GM04504 (cell line): ENCODE measurements around the gene EEF1E1.
"Not testable (repeated sequence)": the region's sequence is repeated elsewhere in the genome, so short reads cannot be mapped to it uniquely, and the experiment has no call there.

Experiments used
- DNase-seq: peaks from one replicate; pipeline ENCODE4 v3.0.0-alpha.2; 2012; ENCODE audit warnings: low read depth

EEF1E1 gene

GRCh38 chr6:8063761-8064637, 38.3 kb downstream of the EEF1E1 start, which contains the start of gene BLOC1S5:
TSS of gene BLOC1S5 (minus strand) at chr6:8064389. CDS start at chr6:8064376, 13 bp downstream.
- peak; percentile 93 for DNase-seq

GRCh38 chr6:8061736-8062135, 40.6 kb downstream of the EEF1E1 start:
- DNase-seq: no peak

- DNase-seq: no peak
Observed at GRCh38 chr6:8060346-8060745, 42.0 kb downstream of the EEF1E1 start.

GRCh38 chr6:8059129-8059528, 43.2 kb downstream of the EEF1E1 start:
- no peak for DNase-seq

- no peak for DNase-seq
Observed at GRCh38 chr6:8057793-8058192, 44.6 kb downstream of the EEF1E1 start.

GRCh38 chr6:8057263-8057662, 45.1 kb downstream of the EEF1E1 start:
- no peak for DNase-seq

GRCh38 chr6:8054276-8054675, 48.1 kb downstream of the EEF1E1 start:
- no peak for DNase-seq

- DNase-seq: no peak
Observed at GRCh38 chr6:8047541-8048292, 54.6 kb downstream of the EEF1E1 start.

GRCh38 chr6:8045769-8046168, 56.6 kb downstream of the EEF1E1 start:
- DNase-seq: not testable (repeated sequence)

GRCh38 chr6:8043221-8043620, 59.1 kb downstream of the EEF1E1 start:
- DNase-seq: no peak

- no peak for DNase-seq
Observed at GRCh38 chr6:8041913-8042583, 60.3 kb downstream of the EEF1E1 start.

GRCh38 chr6:8034107-8034506, 68.2 kb downstream of the EEF1E1 start:
- DNase-seq: not testable (repeated sequence)

- DNase-seq: no peak
Observed at GRCh38 chr6:8030920-8031319, 71.4 kb downstream of the EEF1E1 start.
